D341Med (cell line): ENCODE data around the gene ASGR2.
A peak's percentile ranks its signal among the peaks of the same experiment; 100 is the strongest.
"Not testable (repeated sequence)": the region's sequence is repeated elsewhere in the genome, so short reads cannot be mapped to it uniquely, and the experiment has no call there.

ENCODE experiments used
- DNase-seq: peaks from one replicate; pipeline ENCODE4 v3.0.0; 2012; ENCODE audit warnings: low spot score

ASGR2 gene

GRCh38 chr17:7114241-7114874, at the start of gene ASGR2:
Gene ASGR2, minus strand, starts transcription at chr17:7114822. Its CDS starts 582 bp downstream, at chr17:7114240.
- DNase-seq, result no peak

- DNase-seq, result not testable (repeated sequence)
These were observed 44.9 kb upstream of the ASGR2 start for GRCh38 chr17:7159571-7159970.

- not testable (repeated sequence) for DNase-seq
These were observed 43.8 kb upstream of the ASGR2 start for GRCh38 chr17:7158424-7158823.

GRCh38 chr17:7156342-7156940, 41.8 kb upstream of the ASGR2 start:
- DNase-seq, result no peak

GRCh38 chr17:7147772-7148171, 33.1 kb upstream of the ASGR2 start:
- DNase-seq, result no peak

- DNase-seq, result no peak
These were observed 31.5 kb upstream of the ASGR2 start for GRCh38 chr17:7146115-7146514.

GRCh38 chr17:7144213-7144612, 29.6 kb upstream of the ASGR2 start:
- no peak for DNase-seq

GRCh38 chr17:7141824-7142223, 27.2 kb upstream of the ASGR2 start:
- DNase-seq, result no peak

GRCh38 chr17:7139400-7139799, 24.8 kb upstream of the ASGR2 start:
- DNase-seq, result no peak

- no peak for DNase-seq
These were observed 24.3 kb upstream of the ASGR2 start for GRCh38 chr17:7138800-7139381.

- DNase-seq, result no peak
These were observed 22.7 kb upstream of the ASGR2 start for GRCh38 chr17:7137171-7137943.

GRCh38 chr17:7136266-7136877, 21.8 kb upstream of the ASGR2 start:
- peak; percentile 57 for DNase-seq

- DNase-seq, result no peak
These were observed 19.3 kb upstream of the ASGR2 start for GRCh38 chr17:7133916-7134315.

GRCh38 chr17:7133424-7133823, 18.8 kb upstream of the ASGR2 start:
- DNase-seq, result no peak

GRCh38 chr17:7132511-7133094, 18.0 kb upstream of the ASGR2 start:
- DNase-seq, result no peak

- no peak for DNase-seq
These were observed 16.8 kb upstream of the ASGR2 start for GRCh38 chr17:7131423-7131791.

- DNase-seq, result no peak
These were observed 16.2 kb upstream of the ASGR2 start for GRCh38 chr17:7130621-7131422.

- DNase-seq, result no peak
These were observed 14.7 kb upstream of the ASGR2 start for GRCh38 chr17:7129311-7129710.

GRCh38 chr17:7128160-7128559, 13.5 kb upstream of the ASGR2 start:
- DNase-seq, result no peak

- DNase-seq, result not testable (repeated sequence)
These were observed 12.9 kb upstream of the ASGR2 start for GRCh38 chr17:7127501-7127900.

GRCh38 chr17:7126386-7126785, 11.8 kb upstream of the ASGR2 start:
- DNase-seq, result not testable (repeated sequence)
